HG02973 (cell line): ENCODE results near the gene MGAT4A.

Experiments used
- ATAC-seq: cut with Tn5 transposase; IDR thresholded peaks from one replicate; pipeline ENCODE4 v1.9.1; 2021; ENCODE audit warnings: moderate library complexity; ENCODE audit not compliant: unreplicated experiment

Gene MGAT4A

DNA sequence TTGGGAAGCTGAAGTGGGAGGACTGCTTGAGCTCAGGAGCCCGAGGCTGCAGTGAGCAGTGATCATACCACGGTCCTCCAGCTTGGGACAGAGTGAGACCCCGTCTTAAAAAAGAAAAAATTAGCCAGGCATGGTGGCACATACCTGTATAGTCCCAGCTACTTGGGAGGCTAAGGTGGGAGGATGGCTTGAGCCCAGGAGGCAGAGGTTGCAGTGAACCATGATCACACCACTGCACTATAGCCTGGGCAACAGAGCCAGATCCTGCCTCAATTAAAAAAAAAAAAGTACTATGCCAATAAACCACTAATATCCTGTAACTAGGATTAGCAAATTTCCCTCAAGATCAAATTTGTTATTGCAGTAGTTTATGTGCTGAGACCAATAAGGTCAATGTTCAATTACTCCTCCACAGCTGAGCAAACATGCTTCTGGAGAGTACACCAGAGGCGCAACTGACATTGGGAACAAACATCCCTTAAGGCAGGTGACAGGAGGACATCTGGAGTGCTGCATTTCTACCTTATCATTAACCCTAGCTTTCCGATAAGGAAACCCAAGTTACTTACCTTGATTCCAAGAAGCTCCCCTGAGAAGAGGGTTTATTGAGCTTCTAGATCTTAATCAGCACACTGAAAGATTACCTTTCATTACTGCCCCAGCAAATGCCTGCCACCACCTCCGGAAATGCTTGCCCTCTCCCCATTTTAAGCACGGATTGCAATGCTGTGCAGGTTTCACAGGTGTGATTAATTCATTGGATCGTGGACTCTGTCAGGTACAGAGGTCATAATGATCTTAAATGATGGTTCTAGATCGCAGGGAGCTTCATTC lies 26.2 kb downstream of the MGAT4A start:
- no peak for ATAC-seq

DNA sequence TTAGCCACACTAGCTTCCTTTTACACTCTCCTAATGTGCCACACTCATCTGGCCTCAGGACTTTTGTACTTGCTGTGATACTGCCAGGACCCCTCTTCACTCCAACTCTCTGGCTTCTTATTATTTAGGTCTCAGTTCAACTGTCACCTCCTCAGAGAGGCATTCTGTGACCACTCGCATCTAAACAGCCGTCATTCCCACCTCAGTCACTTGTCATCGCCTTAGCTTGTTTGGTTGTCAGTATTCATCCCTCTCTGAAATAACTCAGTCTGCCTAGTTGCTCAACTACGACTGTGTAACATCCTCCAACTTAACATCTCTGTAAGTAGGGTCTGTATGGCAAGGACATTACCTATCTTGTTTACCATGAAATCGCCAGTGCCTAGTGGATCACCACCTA lies 27.2 kb downstream of the MGAT4A start:
- ATAC-seq, result no peak

DNA sequence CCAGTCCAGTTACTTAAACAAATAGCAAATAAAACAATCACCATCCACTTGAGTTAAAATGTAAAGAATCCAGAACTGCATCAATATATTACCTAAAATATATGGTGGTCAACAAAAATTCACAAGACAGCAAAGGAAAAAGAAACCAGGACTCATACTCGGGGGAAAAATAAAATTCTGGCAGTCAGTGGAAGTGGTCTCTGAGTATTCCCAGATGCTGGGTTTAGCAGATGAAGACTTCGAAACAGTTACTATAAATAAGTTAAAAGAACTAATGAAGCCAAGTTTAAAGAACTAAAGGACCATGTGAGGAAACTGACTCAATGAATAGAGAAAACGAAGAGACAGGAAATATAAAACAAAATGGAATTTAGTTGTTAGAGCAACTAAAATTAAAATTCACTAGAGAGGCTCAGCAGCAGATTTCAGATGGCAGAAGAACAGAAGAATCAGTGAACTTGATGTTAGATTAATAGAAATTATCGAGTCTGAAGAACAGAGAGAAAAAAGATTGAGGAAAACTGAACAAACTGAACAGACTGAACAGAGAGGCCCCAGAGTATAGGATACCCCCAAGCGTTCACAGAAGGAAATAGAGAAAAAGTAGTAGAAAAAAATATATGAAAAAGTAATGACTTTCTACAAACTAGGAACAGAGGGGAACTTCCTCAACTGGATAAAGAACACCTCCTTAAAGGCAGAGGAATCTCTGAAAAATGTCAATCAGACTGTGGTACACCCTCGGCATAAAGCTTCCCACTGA lies 27.9 kb downstream of the MGAT4A start:
- ATAC-seq, result no peak

DNA sequence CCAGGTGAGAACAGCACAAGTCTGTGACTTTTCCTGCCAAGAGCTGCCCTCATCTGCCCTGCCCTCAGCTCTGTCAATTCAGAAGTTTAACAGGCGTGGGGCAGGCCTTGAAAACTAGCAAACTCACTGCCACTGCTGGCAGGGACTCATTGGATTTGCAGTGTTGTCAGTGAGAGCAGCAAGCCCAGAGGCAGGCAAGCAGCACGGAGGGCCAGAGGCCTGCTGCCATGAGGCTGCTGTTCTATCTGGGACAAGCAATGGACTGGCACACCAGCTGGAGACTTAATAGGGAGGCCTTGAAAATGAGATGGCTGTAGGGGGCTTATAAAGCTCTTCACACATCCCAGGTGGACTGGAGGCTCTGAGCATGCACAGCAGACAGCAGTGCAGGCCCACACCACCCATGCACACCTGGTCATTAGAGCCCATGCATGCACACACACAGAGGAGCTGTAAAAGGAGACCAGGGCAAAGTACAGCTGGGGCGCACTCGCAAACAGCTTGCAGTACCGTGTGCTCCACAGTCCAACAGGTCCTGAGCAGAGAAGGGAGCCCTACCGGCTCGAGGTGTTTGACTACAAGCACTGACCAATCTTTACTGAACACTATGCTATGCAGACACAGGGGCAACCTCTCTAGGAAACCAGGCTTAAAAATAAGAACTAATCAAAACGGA lies 28.7 kb downstream of the MGAT4A start:
- no peak for ATAC-seq

DNA sequence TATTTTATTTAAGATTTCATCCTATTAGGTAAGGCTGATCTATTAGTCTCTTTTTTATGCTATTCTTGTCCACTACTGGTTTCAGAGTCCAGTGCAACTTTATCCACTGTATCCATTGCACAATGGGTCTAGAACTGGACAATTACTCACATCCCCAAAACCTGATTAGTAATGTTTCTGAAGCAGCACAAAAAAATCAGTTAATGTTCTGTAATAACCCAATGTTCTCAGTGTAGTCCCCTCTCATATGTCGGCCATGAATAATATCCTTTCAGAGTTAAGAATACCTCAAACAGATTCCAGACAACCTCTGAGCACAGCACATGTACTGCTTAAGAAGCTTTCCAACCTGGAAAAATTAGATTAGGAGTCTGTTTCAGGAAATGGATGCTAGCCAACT lies 29.7 kb downstream of the MGAT4A start:
- no peak for ATAC-seq

DNA sequence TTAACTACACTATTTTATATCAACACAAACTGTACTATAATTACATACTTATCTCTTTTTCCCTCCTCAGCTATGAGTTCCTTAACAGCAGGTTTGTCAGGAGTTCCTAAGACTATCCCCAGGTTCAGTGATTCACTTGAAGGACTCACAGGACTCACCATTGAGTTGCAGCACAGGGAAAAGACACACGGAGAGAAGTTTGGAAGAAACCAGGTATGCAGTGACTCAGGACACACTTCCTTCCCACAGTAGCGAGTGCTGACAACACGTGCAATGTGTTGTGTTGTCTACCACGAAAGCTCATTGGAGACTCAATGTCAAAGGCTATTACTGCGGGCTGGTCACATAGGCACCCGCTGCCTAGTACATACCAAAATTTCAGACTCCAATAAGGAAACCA lies 32.0 kb downstream of the MGAT4A start:
- ATAC-seq, result no peak

DNA sequence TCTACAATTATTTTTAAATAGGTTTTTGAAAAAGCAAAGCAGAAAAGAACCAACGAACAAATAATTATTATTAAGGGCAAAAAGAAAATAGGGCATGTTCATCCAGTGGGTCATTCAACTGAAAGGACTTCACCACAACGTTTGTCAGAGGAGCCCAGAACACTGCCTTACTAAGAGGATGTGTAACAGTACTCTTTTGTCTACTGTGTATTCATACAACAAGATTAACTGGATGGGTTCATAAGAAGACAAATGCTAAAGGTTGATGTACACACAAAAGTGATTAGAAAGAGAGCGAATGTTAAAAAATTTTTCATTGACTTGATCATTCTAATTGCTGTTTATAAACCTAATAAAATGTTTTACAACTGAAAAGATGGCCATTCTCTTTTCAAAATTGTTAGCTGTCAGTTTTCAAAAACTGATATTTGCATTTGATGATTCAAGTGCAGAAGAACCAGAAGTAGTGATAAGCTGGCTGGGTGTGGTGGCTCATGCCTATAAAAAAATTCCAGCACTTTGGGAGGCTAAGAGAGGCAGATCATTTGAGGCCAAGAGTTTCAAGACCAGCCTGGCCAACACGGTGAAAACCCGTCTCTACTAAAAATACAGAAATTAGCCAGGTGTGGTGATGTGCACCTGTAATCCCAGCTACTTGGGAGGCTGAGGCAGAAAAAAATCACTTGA lies 33.1 kb downstream of the MGAT4A start:
- no peak for ATAC-seq

DNA sequence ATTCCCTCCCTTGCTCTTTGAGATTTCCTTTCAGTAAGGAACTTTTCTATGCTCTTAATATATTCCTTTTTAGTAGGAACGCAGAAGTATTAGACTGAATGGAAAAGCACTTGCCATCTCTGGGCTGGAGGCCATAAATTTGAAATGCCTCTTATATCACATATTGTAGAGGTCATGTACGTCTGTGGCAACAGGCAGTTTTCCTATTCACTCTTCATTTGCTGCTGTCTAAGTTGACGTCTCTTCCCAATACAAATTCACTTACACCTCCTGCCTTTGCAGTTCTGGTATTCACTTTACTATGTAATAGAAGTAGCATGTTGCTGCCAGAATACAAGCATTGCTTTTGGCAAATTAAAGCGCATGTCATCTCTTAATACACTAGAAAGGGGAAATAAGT lies 34.7 kb downstream of the MGAT4A start:
- no peak for ATAC-seq

DNA sequence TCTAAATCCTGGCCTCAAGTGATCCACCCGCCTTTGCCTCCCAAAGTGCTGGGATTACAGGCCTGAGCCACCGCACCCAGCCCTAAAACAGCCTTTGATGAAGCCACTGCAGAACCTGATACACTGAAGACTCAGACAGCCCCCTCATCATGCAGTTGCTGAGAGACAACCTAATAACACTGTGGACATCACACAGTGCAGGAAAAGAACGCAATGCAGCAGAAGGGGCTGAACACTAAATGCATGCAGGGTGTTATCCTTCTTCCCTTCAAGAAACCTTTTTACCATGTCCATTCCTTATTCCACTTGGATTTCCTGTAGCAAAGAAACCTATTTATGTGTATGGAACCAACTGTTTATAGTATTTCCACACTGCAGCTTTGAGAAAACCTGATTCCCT lies 35.7 kb downstream of the MGAT4A start:
- ATAC-seq, result no peak

DNA sequence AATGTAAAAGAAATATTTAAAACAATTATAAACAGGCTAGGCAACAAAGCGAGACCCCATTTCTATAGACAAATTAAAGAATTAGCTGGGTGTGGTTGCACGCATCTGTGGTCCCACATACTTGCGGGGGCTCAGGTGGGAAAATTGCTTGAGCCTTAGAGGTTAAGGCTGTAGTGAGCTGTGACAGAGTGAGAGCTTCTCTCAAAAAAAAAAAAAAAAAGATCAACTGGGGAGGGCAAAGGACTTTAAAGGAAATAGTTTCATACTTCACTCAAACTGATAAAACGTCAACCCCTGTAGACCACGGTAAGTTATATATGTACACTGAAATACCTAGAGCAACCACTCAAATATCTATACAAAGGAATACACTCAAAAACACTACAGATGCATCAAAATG lies 37.5 kb downstream of the MGAT4A start:
- no peak for ATAC-seq

DNA sequence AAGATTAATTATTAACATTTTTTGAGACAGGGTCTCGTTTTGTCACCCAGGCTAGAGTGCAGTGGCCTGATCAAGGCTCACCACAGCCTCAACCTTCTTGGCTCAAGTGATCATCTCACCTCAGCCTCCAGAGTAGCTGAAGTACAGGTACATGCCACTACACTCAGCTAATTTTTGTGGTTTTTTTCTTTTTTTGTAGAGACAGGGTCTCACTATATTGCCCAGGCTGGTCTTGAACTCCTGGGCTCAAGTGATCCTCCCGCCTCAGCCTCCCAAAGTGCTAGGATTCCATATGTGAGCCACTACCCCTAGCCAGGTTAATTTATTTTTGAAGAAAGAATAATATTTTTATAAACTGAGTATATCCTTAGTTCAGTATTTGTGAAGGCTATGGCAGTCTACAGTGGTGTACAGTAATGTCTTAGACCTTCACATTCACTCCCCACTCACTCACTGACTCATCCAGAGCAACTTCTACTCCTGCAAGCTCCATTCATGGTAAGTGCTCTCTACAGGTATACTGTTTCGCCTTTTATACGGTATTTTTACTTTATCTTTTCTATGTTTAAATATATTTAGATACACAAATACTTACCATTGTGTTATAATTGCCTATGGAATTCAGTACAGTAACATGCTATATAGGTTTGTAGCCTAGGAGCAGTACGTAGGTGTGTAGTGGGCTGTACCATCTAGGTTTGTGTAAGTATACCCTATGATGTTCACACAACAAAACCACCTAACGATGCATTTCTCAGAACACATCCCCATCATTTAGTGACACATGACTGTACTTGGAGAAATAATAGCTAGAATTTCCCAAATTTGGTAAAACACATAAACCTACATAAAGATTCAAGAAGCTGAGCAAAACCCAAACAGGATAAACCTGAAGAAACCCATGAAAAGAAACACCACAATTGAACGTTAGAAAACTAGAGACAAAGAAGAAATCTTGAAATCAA lies 38.6 kb downstream of the MGAT4A start:
- no peak for ATAC-seq

DNA sequence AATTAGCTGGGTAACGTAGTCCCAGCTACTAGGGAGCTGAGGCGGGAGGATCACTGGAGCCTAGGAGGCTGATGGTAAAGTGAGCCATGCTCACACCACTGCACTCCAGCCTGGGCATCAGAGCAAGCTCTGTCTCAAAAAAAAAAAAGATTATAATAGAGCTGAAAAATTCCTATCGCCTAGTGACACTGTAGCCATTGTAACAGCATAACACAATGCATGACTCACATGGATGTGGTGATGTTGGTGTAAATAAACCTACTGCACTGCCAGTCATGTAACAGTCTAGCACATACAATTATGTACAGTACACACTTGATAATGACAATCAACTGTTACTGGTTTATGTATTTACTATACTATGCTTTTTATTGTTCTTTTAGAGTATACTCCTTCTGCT lies 39.6 kb downstream of the MGAT4A start:
- ATAC-seq, result no peak

DNA sequence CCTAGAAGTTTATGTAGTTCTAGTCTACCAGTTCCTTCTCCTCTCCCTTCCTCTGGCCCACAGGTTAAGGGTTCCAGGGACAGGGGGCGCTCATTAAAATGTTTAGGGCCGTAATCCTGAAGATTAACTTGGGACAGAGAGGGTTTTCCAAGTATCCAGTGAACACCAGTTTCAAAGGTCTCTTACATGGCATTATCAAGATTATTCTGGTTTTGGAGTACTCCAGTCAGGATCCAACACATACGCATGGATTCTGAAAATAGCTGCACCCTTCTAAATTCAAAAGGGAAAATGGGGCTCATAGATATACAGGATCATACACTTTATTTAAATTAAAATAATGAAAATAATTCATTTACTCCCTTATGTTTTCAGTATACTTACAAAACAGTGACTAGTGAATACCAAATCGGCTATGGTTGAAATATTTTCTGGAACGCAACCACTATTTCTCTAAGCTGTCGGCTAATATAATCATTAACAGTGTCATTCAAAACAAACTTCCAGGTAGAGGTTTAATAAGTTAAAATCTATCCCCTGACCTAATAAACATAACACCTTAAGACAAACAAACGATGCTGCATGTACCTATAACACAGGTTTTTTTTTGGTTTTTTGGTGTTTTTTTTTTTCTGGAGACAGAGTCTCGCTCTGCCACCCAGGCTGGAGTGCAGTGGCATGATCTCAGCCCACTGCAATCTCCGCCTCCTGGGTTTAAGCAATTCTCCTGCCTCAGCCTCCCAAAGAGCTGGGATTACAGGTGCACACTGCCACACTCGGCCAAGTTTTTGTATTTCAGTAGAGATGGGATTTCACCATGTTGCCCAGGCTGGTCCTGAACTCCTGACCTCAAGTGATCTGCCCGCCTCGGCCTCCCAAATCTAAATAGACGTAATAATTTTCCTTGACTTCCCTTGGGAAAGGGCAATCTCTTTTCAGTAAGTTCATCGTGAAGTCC lies 44.7 kb downstream of the MGAT4A start:
- no peak for ATAC-seq

DNA sequence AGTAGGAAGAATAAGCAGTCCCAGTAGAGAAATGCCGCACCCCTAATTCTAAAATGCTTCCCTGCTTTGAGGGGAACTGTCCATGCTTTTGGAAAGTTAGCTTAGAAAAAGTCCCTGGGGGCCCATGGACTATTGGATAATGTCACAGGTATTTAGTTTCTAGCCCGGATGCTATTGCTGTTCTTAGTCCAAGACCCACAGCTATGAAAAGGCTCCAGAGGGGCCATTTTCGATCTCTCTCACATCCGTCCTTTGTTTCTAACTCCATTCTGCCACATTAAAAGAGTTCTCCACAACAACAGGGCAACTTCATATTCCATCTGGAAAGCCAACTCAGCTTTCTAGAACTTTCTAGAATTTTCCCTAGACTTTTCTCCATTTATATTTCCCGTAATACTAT lies 47.2 kb downstream of the MGAT4A start:
- ATAC-seq, result no peak

DNA sequence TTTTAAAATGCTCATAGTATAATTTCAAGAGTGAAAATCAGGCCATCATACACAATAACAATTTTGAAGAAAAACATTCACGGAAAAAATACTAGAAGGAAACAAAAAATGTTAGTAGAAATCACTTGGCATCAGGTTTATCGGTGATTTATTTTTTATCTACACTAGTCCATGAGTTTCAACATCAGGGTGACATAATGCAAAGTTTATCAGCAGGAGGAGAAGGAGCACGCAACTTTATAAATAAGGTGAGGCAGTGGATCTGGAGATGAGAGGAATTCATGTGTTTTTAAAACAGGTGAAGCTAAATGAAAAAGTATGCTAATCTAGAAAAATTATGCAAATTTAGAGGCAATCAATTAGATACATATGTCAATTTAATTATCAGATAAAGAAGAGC lies 54.2 kb downstream of the MGAT4A start:
- ATAC-seq, result no peak

DNA sequence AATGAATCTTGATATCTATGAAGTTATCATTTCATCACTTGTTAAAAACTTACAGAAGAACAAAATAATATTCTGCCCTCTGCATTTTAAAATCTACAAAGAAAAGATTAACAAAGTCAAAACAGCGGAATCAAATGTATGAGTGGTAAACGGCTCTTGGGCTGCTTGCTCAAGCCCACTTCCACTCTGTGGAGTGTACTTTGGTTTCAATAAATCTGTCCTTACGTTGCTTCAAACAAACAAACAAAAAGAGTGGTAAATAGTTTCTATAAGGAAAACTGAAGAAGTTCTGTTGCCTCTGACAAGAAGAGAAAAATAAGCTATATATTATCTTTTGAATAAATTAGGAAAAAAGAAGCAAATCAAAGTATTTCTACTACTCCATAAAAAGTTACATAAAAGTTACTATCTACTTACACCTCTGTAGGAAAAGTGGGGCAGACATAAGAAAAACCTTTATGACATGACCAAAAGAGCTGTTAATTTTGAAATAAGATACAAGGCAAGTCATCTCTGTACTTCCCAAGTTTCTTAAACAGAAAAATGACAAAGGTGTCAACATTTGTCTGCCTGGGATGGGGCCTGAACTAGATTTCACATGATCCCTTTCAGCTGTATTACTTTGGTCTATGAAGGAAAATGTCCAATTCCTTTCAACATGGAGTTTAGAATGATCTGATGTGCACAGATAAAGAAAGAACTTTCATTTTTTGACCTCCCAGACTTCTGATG lies 56.5 kb downstream of the MGAT4A start:
- no peak for ATAC-seq

DNA sequence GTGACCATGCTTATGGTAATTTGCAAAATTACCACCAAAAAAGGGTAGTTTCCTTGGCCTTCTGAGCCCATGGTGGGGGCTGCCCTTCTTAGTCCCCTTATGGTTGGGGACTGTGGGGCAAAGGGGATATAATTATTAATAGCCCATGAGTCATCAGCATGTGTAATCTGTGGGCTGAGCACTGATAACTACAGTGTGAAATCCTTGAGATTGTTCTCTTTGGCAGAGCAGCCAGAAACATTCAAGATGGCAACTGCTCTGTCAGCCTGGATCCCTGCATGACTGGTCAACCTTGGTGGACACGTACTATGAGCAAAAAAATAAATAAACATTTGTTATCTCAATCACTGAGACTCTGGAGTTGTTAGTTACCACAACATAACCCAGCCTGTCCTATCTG lies 61.3 kb downstream of the MGAT4A start:
- no peak for ATAC-seq

DNA sequence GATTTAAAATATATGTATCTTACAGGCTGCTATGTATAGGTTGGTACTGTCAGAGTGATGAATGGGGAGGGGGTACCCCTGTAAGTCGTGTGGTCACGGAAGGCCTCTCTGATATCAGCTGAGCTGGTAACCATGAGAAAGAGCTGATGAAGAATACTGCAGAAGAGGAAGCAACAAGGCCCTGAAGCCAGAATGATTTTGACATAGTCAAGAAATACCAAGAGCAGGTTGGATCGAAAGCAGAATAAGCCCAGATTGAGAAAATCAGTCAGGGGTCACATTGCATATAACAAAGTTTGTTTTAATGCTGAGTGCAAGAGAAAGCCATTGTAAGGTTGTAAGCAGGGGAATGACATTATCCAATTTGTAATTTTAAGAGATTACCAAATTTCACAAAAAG lies 65.3 kb downstream of the MGAT4A start:
- no peak for ATAC-seq
